ENCODE measurements around the gene MTARC1.

DNA sequence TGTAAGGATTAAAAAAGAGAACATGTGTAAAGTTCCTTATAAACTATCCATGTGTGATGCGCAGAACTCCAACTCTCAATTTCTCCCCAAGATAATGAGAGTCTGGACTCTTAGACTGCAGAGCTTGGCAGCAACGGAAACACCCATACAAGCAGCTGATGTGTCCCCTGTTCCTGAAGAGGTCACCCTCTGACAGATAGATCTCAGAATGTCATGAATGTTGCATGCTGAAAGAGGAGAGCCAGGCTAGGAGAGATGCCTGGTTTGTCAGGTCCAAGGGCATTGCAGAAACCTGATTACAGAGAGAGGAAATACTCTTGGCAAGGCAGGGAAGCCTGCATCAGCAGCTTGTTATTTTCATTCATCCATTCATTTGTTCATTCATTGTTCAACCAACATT lies 24.2 kb downstream of the MTARC1 start:
- TF ChIP-seq, protein P1, sequence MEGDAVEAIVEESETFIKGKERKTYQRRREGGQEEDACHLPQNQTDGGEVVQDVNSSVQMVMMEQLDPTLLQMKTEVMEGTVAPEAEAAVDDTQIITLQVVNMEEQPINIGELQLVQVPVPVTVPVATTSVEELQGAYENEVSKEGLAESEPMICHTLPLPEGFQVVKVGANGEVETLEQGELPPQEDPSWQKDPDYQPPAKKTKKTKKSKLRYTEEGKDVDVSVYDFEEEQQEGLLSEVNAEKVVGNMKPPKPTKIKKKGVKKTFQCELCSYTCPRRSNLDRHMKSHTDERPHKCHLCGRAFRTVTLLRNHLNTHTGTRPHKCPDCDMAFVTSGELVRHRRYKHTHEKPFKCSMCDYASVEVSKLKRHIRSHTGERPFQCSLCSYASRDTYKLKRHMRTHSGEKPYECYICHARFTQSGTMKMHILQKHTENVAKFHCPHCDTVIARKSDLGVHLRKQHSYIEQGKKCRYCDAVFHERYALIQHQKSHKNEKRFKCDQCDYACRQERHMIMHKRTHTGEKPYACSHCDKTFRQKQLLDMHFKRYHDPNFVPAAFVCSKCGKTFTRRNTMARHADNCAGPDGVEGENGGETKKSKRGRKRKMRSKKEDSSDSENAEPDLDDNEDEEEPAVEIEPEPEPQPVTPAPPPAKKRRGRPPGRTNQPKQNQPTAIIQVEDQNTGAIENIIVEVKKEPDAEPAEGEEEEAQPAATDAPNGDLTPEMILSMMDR (IDR thresholded peaks at IDR 0.05): no peak
- no peak for TF ChIP-seq POLR2A (IDR thresholded peaks at IDR 0.05)

Data from ovary (tissue), 3 donors.